DOHH2 (cell line): Measurements from ENCODE around the gene AKAP8L.

Experiments used
- H3F3A ChIP-seq: fragments of 200-600 bp; sonication (generic), shearing (Covaris generic); 2 replicates; pipeline ENCODE4 v1.6.0; 2016; ENCODE audit warnings: antibody characterized with exemption, mild to moderate bottlenecking; ENCODE audit not compliant: control insufficient read depth, insufficient read depth
- H3K27ac ChIP-seq: fragments of 200-600 bp; sonication (generic); 2 replicates; pipeline ENCODE4 v1.5.1; 2014; ENCODE audit warnings: low read depth, mild to moderate bottlenecking, low read length, moderate library complexity
- H3K27me3 ChIP-seq: fragments of 200-600 bp; sonication (generic); 2 replicates; pipeline ENCODE4 v1.6.1; 2014; ENCODE audit warnings: mild to moderate bottlenecking, low read length, mixed read lengths; ENCODE audit not compliant: control insufficient read depth
- H3K36me3 ChIP-seq: fragments of 200-600 bp; sonication (generic); 2 replicates; pipeline ENCODE4 v1.6.1; 2014; ENCODE audit warnings: mild to moderate bottlenecking, low read length, moderate library complexity, mixed read lengths; ENCODE audit not compliant: control insufficient read depth
- H3K4me1 ChIP-seq: fragments of 200-600 bp; sonication (generic); 2 replicates; pipeline ENCODE4 v1.6.1; 2014; ENCODE audit warnings: mild to moderate bottlenecking, low read length, mixed read lengths; ENCODE audit not compliant: control insufficient read depth
- H3K4me2 ChIP-seq: fragments of 200-600 bp; sonication (generic); 2 replicates; pipeline ENCODE4 v1.6.0; 2014; ENCODE audit warnings: mild to moderate bottlenecking, low read length, moderate library complexity
- H3K4me3 ChIP-seq: fragments of 200-600 bp; sonication (generic); 2 replicates; pipeline ENCODE4 v1.5.1; 2014; ENCODE audit warnings: mild to moderate bottlenecking, low read length, mixed read lengths
- H3K79me2 ChIP-seq: fragments of 200-600 bp; sonication (generic); 2 replicates; pipeline ENCODE4 v1.6.1; 2014; ENCODE audit warnings: mild to moderate bottlenecking, low read length, mixed read lengths; ENCODE audit not compliant: control insufficient read depth
- H3K9me2 ChIP-seq: fragments of 200-600 bp; sonication (generic); replicated peaks from 2 replicates; pipeline ENCODE4 v1.6.1; 2014; ENCODE audit warnings: mild to moderate bottlenecking, low read length, mixed read lengths; ENCODE audit not compliant: control insufficient read depth
- H3K9me3 ChIP-seq: fragments of 200-600 bp; sonication (generic); 2 replicates; pipeline ENCODE4 v1.6.1; 2014; ENCODE audit warnings: antibody characterized with exemption, low read length, mixed read lengths; ENCODE audit not compliant: control insufficient read depth, insufficient read depth
- H4K20me1 ChIP-seq: fragments of 200-600 bp; sonication (generic); 2 replicates; pipeline ENCODE4 v1.6.0; 2014; ENCODE audit warnings: low read depth, mild to moderate bottlenecking, antibody characterized with exemption, low read length, moderate library complexity; ENCODE audit not compliant: control insufficient read depth, insufficient read depth
- EZH2phosphoT487 ChIP-seq: fragments of 200-600 bp; sonication (generic); IDR thresholded peaks from 2 replicates; pipeline ENCODE4 v1.6.1; 2017; ENCODE audit warnings: borderline replicate concordance, mild to moderate bottlenecking, antibody characterized with exemption, low read length, moderate library complexity, mixed read lengths
- TF ChIP-seq, protein P1 (sequence below): fragments of 200-600 bp; sonication (generic); IDR thresholded peaks from one replicate; pipeline ENCODE4 v1.5.1; 2014; ENCODE audit warnings: antibody characterized with exemption, mild to moderate bottlenecking, low read depth, low read length; ENCODE audit not compliant: poor library complexity, severe bottlenecking

The AKAP8L gene

DNA sequence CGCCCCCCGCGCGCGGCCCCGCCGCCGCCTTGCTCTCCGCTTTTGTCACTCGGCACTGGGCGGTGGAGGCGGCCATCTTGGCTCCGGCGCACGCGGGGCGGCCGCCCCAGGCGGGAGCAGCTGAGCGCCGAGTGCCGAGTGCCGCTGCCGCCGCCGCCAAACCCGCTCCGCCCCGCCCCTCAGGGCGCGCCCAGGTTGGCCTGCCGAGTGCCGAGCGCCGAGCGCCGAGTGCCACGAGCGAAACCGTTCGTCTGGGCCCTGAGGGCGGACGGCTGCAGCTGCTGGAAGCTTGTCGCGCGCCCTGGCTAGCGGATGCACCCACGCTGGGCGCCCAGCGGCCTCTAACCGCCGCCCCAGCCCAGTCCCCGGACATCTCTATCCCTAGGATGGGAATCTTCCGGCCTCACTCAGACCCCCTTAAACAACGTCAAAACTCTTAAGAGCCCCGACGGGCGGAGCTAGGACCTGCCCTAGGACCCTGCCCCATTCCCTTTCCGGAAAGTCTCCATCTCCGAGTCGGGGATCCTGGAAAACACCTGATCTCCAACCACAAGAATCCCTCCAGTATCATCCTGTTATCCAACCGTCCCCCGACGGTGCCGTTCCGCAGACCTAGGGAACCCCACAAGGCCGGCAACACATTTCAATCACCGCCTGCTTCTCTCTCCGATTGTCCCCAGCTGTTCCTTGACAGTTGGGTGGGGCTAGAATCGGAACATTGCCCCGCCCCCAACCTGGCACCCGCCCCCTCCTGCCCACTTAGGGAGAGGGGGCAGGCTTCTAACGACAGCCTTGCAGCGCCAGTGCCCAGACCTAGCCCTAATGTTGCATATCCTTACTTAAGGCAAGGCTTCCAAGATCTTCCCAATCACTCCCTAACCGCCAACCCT, 14.1 kb upstream of the AKAP8L start:
- Histone ChIP-seq H3K9me2 (no peaks in the 10 kb centered on the region), H4K20me1 (peaks cover 9% of the 10 kb centered on the region), H3K9me3 (no peaks in the 10 kb centered on the region), H3K27me3 (no peaks in the 10 kb centered on the region), H3K36me3 (peaks cover 37% of the 10 kb centered on the region), H3K4me1 (peaks cover 24% of the 10 kb centered on the region), H3K4me2 (peak overlapping the region; percentile 99), H3K79me2 (peaks cover 46% of the 10 kb centered on the region), H3K27ac (no peak overlapping the region), H3F3A (no peaks in the 10 kb centered on the region), H3K4me3 (peak overlapping the region; percentile 86)
- TF ChIP-seq, protein P1, sequence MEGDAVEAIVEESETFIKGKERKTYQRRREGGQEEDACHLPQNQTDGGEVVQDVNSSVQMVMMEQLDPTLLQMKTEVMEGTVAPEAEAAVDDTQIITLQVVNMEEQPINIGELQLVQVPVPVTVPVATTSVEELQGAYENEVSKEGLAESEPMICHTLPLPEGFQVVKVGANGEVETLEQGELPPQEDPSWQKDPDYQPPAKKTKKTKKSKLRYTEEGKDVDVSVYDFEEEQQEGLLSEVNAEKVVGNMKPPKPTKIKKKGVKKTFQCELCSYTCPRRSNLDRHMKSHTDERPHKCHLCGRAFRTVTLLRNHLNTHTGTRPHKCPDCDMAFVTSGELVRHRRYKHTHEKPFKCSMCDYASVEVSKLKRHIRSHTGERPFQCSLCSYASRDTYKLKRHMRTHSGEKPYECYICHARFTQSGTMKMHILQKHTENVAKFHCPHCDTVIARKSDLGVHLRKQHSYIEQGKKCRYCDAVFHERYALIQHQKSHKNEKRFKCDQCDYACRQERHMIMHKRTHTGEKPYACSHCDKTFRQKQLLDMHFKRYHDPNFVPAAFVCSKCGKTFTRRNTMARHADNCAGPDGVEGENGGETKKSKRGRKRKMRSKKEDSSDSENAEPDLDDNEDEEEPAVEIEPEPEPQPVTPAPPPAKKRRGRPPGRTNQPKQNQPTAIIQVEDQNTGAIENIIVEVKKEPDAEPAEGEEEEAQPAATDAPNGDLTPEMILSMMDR = no peak
- TF ChIP-seq EZH2phosphoT487 = no peak

DNA sequence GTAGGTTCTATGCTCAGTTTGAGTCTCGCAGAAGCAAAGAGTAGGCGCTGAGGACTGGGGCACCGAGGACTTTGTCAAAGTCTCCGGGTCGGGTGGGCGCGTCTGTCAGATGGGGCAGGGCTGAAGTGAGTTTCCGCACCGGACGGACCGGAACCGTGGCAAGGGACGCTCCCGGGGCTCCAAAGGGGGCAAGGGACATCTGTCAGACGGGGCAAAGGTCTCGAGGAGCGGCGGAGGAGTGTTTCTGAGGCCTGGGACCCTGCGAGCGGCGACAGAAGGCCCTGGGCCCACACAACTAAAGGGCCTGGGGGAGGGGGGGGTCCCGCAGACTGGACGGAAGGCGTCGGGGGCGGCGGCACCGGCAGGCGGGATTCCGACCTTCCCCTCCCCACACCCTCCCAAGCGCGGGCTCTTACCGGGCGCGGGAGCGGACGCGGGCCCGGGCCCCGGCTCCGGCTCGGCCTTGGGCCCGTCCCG, 13.3 kb upstream of the AKAP8L start:
- Histone ChIP-seq H3K79me2 (peaks cover 46% of the 10 kb centered on the region), H3K36me3 (peaks cover 45% of the 10 kb centered on the region), H3K9me3 (no peaks in the 10 kb centered on the region), H4K20me1 (peaks cover 9% of the 10 kb centered on the region), H3K4me3 (peak overlapping the region; percentile 98), H3K27ac (peak overlapping the region; percentile 28; the same call in 1 of the 2 replicates), H3F3A (no peaks in the 10 kb centered on the region), H3K4me1 (peaks cover 24% of the 10 kb centered on the region), H3K9me2 (no peaks in the 10 kb centered on the region), H3K4me2 (peak overlapping the region; percentile 100), H3K27me3 (no peaks in the 10 kb centered on the region)
- TF ChIP-seq, protein P1 = no peak
- no peak for TF ChIP-seq EZH2phosphoT487

DNA sequence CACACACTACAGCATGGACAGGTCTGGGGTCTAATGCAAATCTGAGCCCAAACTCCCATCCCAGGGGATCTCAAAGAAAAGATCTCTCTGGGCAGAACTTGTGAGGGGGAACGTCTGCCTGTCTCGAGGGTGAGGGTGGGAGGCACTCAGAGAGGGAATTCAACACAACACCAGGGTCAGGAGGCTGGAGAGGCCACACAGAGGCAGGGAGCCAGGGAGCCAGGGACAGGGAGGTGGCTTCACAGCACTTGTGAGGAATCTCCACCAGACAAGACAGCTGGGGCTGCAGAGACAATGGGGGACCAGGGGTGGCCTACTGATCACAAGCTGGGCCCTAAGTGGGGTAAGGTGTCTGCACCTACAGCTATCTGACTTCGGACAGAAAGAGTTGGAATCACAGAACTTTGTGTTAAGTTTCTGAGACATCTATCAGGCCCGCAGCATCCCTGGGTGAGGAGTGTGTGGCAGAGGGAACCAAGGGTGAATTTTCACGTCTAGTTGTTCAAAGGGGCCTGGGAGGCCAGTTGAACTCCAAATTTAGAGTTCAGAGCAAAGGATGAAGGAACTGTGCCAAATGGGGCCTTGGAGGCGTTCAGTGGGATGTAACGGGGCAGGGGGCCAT, 12.7 kb upstream of the AKAP8L start:
- peaks cover 46% of the 10 kb centered on the region for H3K79me2 ChIP-seq
- peak overlapping the region; percentile 28; the same call in 1 of the 2 replicates for H3K27ac ChIP-seq

More for the DNA sequence above, 12.7 kb upstream of the AKAP8L start:
- Histone ChIP-seq H3K27me3 (no peaks in the 10 kb centered on the region), H3K4me2 (peak overlapping the region; percentile 100), H4K20me1 (peaks cover 9% of the 10 kb centered on the region), H3K36me3 (peaks cover 51% of the 10 kb centered on the region), H3K4me1 (peaks cover 24% of the 10 kb centered on the region), H3K4me3 (peak overlapping the region; percentile 98), H3F3A (no peaks in the 10 kb centered on the region), H3K9me3 (no peaks in the 10 kb centered on the region), H3K9me2 (no peaks in the 10 kb centered on the region)
- TF ChIP-seq, protein P1 = no peak
- TF ChIP-seq EZH2phosphoT487 = no peak
